Testis (tissue), 2 donors: ENCODE data around the gene HAGH.

Source experiments
- POLR2A ChIP-seq: fragments of 450-650 bp; IDR thresholded peaks from one replicate; pipeline ENCODE4 v1.6.1; 2017; ENCODE audit warnings: antibody characterized with exemption, mild to moderate bottlenecking, moderate library complexity
- TF ChIP-seq, protein P1 (sequence below), 3 experiments: fragments of 450-650 bp in 2 of 3; fragments of 200-600 bp in 1 of 3; sonication (generic) in 1 of 3; IDR thresholded peaks; one replicate each; pipeline ENCODE4 v1.5.1; 2016 to 2019; ENCODE audit warnings: antibody characterized with exemption in 3 of 3, mild to moderate bottlenecking in 2 of 3, moderate library complexity in 1 of 3

GRCh38 chr16:1832838-1833454 lies 6.3 kb upstream of the HAGH start:
- TF ChIP-seq, protein P1, sequence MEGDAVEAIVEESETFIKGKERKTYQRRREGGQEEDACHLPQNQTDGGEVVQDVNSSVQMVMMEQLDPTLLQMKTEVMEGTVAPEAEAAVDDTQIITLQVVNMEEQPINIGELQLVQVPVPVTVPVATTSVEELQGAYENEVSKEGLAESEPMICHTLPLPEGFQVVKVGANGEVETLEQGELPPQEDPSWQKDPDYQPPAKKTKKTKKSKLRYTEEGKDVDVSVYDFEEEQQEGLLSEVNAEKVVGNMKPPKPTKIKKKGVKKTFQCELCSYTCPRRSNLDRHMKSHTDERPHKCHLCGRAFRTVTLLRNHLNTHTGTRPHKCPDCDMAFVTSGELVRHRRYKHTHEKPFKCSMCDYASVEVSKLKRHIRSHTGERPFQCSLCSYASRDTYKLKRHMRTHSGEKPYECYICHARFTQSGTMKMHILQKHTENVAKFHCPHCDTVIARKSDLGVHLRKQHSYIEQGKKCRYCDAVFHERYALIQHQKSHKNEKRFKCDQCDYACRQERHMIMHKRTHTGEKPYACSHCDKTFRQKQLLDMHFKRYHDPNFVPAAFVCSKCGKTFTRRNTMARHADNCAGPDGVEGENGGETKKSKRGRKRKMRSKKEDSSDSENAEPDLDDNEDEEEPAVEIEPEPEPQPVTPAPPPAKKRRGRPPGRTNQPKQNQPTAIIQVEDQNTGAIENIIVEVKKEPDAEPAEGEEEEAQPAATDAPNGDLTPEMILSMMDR (IDR thresholded peaks at IDR 0.05): no peak
- TF ChIP-seq POLR2A: no peak
